Occipital lobe (tissue), 3 donors: ENCODE measurements around the gene ATP13A1. TPM values are rescaled to one million over a fixed set of nuclear protein-coding genes. Genes with fewer than 3 reads are reported as not detected.
A peak's percentile ranks its signal among the peaks of the same experiment; 100 is the strongest.
"Not testable (repeated sequence)": the region's sequence is repeated elsewhere in the genome, so short reads cannot be mapped to it uniquely, and the experiment has no call there.

ENCODE experiments used
- DNase-seq: peaks from one replicate; lab custom pipeline; 2025; lab: John Stamatoyannopoulos, UW
- small RNA-seq: library from RNA; depleted of rRNA; stranded (forward); fragments of <200 nt; gene quantifications from one replicate; pipeline ENCODE3, GENCODE V24; 2014
- total RNA-seq: library from RNA; depleted of rRNA; stranded (reverse); fragments of >200 nt; gene quantifications from one replicate; pipeline ENCODE4 v1.2.3, GENCODE V29; 2014

The ATP13A1 gene
- total RNA-seq, 1 donor from 2014 or later: 19.8 TPM

DNA sequence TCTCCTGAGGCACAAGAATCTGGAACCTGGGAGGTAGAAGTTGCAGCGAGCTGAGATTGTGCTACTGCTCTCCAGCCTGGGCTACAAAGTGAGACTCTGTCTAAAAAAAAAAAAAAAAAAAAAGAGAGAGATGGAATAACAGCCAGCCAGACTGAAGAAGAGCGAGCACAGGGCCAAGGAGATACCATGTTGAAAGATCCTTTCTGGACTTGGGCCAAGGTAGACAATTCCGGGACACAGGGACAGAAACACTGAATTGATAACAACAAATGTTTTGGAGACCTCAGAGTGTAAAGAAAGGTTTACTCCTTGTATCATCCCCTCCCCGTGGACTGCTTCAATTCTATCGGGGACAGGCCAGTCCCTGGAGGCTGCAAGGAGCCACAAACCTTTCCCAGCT, 40.1 kb downstream of the ATP13A1 start:
- DNase-seq: no peak

DNA sequence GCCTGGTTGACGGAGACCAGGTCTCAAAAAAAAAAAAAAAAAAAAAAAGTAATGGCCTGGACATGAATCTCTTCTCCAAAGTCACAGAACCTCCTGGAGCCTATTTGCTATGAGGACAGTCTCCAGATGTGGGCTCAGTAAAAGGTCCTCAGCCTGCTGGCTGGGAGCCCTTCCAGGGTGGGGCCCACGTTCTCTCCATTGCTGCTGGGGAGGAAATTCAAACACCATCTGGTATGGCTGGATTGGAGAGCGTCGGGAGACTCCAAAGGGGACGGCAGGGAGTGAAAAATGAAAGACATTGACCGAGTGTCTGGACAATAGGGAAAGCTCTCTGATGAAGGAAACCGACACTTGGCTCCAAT, 43.6 kb downstream of the ATP13A1 start:
- no peak for DNase-seq

DNA sequence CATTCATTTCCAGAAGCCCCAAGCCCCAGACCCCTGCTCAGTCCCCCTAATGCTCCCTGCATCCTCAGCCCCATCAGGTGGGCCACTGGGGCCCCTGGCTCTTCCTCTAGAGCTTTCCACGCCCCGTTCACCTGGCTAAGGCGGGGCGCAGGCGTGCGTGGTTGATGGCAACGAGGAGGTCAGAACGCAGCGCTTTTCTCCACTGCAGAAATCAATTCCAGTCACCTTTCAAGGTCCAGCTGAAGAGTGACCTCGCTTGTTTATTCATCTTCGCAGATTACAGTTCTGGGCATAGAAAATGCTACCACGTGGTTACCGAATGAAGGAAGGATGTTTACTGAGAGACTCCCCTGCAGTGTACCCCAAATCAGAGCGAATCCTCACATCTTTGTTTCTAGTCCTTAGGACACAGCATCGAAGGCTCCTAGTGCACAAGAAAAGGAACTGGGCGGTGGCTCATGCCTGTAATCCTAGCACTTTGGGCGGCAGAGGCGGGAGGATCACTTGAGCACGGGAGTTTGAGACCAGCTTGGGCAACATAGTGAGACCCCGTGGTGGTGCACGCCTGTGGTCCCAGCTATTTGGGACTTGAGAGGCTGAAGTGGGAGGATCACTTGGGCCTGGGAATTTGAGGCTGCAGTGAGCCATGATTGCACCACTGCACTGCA, 44.2 kb downstream of the ATP13A1 start:
- DNase-seq: no peak

DNA sequence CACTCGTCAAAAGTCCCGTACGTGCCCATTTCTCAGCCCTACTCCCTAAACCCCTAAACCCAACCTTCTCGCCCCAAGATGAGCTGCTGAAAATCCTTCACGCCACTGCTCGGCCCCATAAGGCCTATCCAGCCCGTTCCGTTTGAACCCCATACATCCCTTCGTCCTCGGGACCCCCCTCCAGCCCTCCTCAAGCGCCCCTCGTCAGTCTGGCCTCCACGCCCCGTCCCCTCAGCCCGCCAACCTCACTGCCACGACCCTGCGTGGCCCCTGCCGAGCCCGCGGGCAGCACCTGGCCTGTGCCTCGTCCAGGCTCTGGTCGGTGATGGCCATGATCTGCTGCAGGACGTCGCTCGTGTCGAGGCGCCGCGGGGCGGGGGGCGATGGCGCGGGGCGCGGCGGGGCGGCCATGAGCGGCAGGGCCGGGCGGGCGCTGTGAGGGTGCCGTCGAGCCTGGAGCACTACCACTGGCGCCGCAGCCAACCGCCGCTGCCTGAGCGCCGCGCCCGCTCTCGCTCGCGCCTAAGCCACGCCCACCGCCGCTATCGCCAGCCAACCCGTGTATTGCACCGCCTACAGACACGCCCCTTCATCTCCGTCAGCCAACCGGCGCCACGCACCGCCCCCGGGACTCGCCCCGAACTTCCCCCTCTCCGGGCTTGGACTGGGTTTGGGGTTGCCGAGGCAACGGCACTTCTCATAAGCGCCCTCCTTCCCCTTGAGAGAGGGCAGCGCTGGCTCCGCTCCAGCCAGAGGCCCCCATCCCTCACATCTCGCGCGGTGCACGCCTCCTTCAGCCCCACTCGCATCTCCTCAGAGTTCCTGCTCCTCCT, 45.0 kb downstream of the ATP13A1 start, which contains the start of gene PBX4:
TSS of gene PBX4 (minus strand) at position 469 of the 833 bp plus-strand sequence. CDS start at position 411, 58 bp downstream.
- DNase-seq: peak; percentile 89

DNA sequence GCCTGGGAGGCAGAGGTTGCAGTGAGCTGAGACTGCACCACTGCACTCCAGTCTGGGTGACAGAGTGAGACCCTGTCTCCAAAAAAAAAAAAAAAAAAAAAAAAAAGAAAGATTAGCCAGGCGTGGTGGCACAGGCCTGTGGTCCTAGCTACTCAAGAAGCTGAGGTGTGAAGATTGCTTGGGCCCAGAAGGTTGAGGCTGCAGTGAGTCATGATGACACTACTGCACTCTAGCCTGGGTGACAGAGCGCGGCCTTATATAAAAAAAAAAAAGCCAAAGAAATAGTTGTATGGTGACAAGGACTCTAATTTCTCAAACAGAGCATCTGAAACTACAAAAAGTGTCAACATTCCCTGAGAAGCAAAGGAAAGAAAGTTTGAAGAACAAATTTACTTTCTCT, 48.4 kb downstream of the ATP13A1 start:
- DNase-seq: no peak

DNA sequence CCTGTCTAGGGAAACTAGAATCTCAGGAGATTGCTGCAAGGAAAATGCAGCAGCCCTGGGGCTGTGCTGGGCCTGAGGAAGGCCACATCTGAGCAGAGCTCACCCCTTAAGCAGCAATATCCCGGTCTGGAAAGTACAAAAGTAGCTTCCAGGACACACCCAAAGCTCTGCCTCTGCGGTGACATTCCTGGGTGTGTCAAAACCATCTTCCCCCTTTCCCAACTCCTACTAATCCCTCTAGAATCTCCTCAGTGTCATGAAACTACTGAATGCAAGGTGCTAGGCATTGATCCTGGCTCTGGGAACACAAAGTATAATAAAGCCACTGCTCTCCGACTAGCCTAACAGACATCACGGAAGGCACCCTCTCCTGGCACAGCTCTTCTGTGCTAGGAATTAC, 50.0 kb downstream of the ATP13A1 start:
- DNase-seq: no peak

DNA sequence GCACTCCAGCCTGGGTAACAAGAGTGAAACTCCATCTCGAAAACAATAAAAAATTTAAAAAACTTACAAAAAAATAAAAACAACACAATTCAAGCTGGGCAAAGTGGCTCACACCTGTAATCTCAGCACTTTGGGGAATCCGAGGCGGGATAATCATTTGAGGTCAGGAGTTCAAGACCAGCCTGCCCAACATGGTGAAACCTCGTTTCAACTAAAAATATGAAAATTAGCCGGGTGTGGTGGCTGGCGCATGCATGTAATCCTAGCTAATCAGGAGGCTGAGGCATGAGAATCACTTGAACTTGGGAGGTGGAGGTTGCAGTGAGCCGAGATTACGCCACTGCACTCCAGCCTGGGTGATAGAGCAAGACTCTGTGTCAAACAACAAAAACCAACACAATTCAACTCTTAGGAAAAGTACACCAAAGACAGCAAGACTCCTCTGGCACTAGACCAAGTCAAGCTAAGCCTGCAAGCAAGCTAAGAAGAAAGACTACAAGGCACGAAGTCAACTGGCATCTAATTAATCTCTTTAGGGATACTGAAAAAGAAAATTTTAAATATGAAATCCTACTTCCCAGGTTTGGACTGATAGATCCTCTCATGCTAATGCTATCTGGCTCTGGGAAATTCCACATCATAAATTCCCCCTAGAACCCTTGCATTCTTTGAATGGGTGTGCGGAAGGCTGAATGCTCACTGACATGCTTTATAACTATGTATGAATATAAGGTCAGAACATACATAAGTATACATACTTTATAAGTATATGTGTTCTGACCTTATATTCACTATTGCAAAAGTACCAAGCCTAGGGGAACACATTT, 52.9 kb downstream of the ATP13A1 start:
- no peak for DNase-seq

DNA sequence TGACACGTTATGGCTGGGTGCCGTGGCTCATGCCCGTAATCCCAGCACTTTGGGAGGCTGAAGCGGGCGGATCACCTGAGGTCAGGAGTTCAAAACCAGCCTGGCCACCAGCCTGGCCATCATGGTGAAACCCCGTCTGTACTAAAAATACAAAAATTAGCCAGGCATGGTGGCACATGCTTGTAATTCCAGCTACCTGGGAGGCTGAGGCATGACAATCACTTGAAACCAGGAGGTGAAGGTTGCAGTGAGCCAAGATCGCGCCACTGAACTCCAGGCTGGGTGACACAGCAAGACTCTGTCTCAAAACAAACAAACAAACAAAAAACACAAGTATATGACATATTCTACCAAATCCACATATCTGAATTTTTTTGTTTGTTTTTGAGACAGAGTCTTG, 56.8 kb downstream of the ATP13A1 start:
- DNase-seq: not testable (repeated sequence)

DNA sequence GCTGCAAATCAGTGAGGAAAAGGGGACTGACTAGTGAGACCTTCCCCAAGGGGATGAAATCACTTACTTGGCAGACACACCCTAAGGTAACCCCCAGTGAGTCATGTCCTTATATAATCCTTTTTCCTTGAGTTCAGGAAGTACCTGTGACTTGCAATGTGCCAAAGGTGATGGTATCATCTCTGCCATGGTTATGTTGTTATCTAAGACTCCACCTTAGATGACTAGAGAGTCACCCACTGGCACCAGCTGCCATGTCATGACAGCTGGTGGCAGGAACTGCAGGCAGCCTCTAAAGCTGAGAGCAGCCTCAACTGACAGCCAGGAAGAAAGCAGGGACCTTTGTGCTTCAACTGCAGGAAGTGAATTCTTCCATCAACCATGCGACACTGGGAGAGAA, 57.5 kb downstream of the ATP13A1 start:
- DNase-seq: no peak

DNA sequence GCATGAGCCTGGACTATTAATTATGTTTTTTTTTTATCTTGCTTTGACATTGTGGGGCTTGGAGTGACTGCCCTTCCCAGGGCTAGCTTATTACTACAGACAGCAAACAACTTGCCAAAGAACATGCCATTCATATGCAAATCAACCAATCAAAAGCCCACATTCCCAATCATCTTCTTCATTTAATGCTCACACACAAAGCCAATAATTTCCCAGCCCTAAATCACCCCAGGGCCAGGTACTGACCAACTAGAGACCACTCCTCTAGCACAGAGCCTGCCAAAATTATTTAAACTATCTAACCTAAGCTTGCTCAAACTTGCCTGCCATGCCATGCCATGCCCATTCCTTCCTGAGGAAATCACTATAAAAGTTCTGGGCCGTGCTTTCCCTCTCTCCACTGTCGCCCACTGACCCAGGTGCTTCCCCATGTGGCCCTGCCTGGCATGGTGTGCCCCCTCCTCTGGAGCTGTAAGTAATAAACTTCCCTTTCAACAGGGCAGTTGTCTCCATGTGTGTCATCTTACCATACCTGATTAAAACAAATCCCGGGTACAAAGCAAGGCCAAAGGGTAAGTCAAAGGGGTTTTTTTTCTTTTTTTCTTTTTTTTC, 60.7 kb downstream of the ATP13A1 start:
- DNase-seq: no peak

DNA sequence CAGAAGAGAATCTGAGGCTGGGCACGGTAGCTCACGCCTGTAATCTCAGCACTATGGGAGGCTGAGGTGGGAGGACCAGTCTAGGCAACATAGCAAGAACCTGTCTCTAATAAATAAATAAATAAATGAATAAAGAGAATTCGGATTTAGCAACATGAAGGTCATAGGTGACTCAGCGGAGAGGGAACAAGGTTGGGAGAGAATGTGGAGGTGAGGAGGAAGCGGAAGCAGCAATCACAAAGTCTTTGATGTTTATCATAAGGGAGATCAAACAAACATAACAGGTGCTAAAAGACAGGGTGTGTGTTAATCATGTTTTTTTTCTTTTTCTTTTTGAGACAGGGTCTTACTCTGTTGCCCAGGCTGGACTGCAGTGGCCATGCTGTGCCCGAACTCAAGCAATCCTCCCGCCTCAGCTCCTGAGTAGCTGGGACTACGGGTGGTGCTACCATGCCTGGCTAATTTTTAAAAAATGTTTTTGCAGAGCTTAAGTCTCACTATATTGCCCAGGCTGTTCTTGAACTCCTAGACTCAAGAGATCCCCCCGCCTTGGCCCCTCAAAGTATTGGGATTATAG, 61.3 kb downstream of the ATP13A1 start:
- DNase-seq: no peak

DNA sequence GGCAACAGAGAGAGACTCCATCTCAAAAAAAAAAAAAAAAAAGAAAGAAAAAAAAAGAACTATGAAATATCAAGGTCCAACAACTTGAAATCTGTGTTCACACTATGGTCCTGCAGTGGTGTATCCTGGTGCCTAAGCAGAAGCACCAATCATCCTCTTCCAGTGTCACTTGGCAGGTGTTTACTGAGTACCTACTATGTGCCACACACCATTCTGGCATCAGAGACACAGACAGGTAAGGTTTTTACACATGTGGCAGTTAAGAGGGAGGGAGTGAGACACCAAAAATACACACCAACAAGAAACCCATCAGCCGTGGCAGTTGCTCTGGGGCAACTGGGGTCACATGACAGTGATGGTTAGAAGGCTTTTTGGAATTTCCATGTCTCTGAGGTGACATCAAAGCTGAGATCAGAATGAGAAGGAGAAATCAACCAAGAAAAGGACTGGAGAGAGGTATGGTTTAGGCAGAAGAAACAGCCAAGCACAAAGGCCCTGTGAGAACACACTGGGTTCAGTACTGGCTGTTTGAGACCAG, 62.6 kb downstream of the ATP13A1 start:
- DNase-seq: no peak

DNA sequence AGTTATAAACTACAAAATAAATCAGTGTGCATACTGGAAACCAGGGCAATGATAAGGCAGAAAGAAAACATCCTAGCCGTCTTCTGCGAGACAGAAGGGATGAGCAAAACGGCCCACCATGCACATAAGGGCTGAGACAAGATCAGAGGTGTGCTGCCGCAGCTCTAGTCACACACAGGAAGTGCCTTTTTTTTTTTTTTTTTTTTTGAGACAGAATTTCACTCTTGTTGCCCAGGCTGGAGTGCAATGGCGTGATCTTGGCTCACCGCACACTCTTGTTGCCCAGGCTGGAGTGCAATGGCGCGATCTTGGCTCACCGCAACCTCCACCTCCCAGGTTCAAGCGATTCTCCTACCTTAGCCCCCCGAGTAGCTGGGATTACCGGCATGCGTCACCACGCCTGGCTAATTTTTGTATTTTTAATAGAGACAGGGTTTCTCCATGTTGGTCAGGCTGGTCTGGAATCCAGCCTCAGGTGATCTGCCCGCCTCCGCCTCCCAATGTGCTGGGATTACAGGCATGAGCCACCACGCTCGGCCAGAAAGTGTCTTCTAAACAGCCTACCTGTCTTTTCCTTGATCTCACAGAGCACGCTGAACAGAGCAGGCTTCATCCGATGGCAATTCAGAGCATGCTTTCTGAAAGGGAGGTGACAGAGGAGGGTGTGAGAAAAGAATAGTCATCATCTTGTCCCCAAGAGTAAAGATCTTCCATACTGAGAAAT, 64.6 kb downstream of the ATP13A1 start:
- DNase-seq: not testable (repeated sequence)

DNA sequence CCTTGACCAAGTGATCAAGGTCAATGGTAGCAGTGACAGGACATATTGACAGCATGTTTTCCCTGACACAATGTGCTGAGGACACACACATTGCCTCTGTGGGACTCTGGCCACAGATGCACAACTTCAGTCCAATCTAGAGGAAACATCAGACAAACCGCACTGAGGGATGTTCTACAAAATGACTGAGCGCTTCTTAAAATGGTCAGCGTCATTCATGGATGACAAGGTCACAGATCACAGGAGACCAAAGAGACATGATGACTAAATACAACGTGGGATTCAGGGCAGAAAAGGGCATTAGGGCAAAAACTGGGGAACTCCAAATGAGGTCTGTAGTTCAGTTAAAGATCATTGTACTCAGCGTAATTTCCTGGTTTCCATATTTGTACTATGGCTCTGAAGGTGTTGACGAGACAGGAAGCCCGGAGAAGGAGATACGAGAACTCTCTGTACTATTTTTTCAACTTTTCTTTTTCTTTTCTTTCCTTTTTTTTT, 65.6 kb downstream of the ATP13A1 start:
- DNase-seq: no peak

Small RNA genes lying within 50 kb of the gene (small RNA-seq; reads per million reads assigned to genes)
- not detected for gene AC011458.2

Other genes starting within 250 kb of the ATP13A1 start
- 1.2 TPM for gene TSSK6, start 148.1 kb downstream of the ATP13A1 start, total RNA-seq
- gene NDUFA13, start 147.5 kb downstream of the ATP13A1 start, total RNA-seq: 60.4 TPM
- gene YJEFN3, start 134.8 kb downstream of the ATP13A1 start, total RNA-seq: 1.6 TPM
- gene CILP2, start 125.4 kb downstream of the ATP13A1 start, total RNA-seq: 0.62 TPM
- 14.8 TPM for gene PBX4, start 45.0 kb downstream of the ATP13A1 start, total RNA-seq
- gene LPAR2, start 35.5 kb downstream of the ATP13A1 start, total RNA-seq: 13.3 TPM
- gene GMIP, start 20.0 kb downstream of the ATP13A1 start, total RNA-seq: 14.3 TPM
- gene ZNF101, start 5.2 kb upstream of the ATP13A1 start, total RNA-seq: 12.2 TPM
- gene ZNF14, start 69.4 kb upstream of the ATP13A1 start, total RNA-seq: 30.3 TPM
- gene ZNF506, start 158.1 kb upstream of the ATP13A1 start, total RNA-seq: 69.3 TPM
- 44.3 TPM for gene ZNF253, start 202.2 kb upstream of the ATP13A1 start, total RNA-seq
- gene ZNF93, start 237.3 kb upstream of the ATP13A1 start, total RNA-seq: 27.0 TPM